SH-SY5Y (cell line): ENCODE data around the gene ATG9B.

Experiments
- GATA2 ChIP-seq: IDR thresholded peaks from 2 replicates; pipeline ENCODE4 v1.6.1; 2011; ENCODE audit warnings: mild to moderate bottlenecking, low read depth, low read length
- GATA3 ChIP-seq: IDR thresholded peaks from 2 replicates; pipeline ENCODE4 v1.6.1; 2011; ENCODE audit warnings: low read depth, mild to moderate bottlenecking, low read length, moderate library complexity

The ATG9B gene

GRCh38 chr7:151024435-151025056 is at the start of gene ATG9B:
TSS of gene ATG9B (minus strand) at chr7:151024494. CDS start at chr7:151024423, 71 bp downstream.
- no peak for TF ChIP-seq GATA2
- no peak for TF ChIP-seq GATA3

DNA sequence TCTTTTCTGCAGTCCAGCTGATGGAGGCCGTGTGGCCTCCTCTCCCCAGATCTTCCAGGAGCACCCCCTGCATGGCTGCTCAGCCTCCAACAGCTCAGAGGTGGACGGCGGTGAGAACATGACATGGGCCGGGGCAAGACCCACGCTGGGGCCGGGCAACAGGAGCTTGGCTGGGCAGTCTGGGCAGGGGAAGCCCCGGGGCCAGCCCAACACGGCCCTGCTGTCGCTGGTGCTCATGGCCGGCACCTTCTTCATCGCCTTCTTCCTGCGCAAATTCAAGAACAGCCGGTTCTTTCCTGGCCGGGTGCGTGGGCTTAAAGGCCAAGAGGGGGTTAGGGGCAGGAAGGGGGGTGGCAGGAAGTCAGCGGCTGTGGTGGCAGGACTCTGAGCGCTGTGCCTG is 49.7 kb upstream of the ATG9B start:
- TF ChIP-seq GATA3 (no peak), GATA2 (no peak)

- TF ChIP-seq GATA2 = no peak
- TF ChIP-seq GATA3 = no peak
Observed at GRCh38 chr7:151071032-151071866, 47.0 kb upstream of the ATG9B start.

DNA sequence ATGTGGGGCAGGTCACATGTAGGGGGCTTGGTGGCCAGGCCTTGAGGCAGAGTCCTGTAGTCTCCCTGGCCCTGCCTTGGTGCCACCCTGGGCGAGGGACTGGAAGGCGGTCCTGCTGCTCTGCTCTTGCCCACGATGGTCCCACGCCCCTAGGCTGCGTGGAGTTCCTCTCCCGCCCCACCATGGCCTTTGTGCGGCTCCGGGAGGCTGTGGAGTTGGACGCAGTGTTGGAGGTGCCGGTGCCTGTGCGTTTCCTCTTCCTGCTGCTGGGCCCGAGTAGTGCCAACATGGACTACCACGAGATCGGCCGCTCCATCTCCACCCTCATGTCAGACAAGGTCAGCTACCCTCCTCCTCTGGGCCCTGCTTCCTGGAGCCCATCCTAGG is 46.3 kb upstream of the ATG9B start:
- TF ChIP-seq GATA3 (no peak), GATA2 (no peak)

GRCh38 chr7:151069841-151070573 is 45.7 kb upstream of the ATG9B start:
- TF ChIP-seq GATA3 = no peak
- no peak for TF ChIP-seq GATA2

- TF ChIP-seq GATA2 (no peak), GATA3 (no peak)
Observed at GRCh38 chr7:151068069-151068773, 43.9 kb upstream of the ATG9B start.

- no peak for TF ChIP-seq GATA3
- no peak for TF ChIP-seq GATA2
Observed at GRCh38 chr7:151066273-151066974, 42.1 kb upstream of the ATG9B start.

- TF ChIP-seq GATA3 (no peak), GATA2 (no peak)
Observed at GRCh38 chr7:151065516-151065915, 41.2 kb upstream of the ATG9B start.

DNA sequence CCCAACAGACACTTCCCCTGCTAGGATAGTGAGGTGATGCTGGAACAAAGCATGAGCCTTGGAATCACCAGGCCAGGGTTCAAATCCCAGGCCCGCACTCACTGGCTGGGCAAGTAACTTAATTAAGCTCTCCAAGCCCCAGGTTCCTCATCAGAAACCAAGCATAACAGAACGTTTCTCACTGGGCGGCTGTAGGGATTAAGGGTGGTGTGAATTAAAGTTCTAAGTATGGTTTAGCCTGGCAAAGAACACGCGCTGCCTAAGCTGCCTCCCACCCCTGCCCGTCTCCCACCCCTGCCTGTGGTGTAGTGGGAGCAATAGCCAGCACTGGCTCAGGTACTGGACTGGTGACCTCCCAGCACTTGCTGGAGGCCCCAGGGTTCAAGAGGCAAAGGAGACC is 40.7 kb upstream of the ATG9B start:
- TF ChIP-seq GATA2 = no peak
- TF ChIP-seq GATA3 = no peak

DNA sequence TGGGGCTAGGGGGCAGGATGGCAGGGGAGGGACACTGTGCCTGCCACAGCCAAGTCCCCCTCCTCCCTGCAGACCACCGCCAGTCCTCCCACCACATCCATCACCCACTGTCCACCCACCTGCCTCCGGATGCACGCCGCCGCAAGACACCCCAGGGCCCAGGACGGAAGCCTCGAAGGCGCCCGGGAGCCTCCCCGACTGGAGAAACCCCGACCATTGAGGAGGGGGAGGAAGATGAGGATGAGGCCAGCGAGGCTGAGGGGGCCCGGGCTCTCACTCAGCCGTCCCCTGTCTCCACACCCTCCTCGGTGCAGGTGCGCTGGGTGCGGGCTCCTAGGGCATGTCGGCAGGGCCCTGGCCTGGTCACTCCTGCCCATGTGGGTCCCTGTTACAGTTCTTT is 40.2 kb upstream of the ATG9B start:
- TF ChIP-seq GATA3 = no peak
- no peak for TF ChIP-seq GATA2

DNA sequence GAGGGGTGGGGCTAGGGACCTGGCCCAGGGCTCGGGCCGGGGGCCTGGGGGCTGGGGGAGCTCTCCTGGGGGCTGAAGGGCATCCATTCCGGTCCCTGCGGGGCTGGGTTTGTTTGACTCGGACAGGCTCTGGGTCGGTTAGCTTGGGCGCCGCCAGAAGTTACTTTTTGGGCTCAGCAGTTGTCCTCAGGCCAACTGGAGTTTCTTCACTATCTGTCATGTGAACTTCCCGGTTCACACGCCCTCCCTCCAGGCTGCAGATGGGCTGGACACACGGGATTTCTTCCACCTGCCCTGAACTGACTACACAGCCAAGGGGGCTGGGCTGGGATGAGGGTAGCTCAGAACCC is 38.9 kb upstream of the ATG9B start:
- TF ChIP-seq GATA2 (no peak), GATA3 (no peak)

GRCh38 chr7:151062399-151063211 is 38.3 kb upstream of the ATG9B start:
- TF ChIP-seq GATA2 (no peak), GATA3 (no peak)

DNA sequence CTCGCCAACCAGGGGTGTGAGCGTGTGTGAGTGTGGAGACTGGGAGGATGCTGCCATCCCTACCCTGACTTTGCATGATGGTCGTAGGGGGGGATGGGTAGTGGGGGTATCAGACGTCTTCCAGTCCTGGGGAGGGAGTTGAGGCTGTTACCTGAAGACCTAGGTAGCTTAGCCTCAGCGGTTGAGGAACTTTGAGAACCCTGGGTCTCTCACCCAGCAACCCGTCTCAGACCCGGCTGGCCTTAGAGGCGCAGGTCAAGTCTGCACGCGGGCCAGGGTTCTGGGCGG is 37.8 kb upstream of the ATG9B start:
- TF ChIP-seq GATA2 (no peak), GATA3 (no peak)
